Measurements from ENCODE around the gene PHACTR3. TPM values are rescaled to one million over a fixed set of nuclear protein-coding genes. Genes with fewer than 3 reads are reported as not detected.

Gene PHACTR3
- total and polyA plus RNA-seq, 10 donors, result 1.4 to 15.0 (median 8.6) TPM

DNA sequence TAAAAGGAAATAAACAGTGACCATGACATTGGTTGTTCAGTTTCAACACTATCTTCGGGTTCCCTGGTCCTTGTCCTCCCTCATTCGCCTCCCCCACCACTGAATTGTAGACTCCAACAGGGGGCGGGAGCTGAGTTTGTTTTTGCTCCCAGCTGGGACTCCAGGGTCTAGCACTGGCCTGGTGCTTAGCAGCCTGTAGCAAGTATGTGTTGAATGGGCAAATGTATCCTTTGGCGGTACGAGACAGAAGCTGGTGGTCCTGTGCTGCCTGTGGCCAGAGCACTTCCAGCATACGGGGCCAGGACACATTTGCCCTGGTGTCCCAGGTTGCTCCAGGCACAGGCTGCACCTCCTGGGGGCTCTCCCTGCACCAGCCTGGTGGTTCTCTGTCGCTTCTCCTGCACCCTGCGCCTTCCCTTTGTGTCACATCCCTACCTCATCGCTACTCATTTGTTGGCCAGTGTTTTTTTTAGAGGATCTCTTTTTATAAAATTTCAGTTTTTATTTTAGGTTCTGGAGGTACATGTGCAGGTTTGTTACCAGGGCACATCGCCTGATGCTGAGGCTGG lies 40.1 kb downstream of the PHACTR3 start:
- Histone ChIP-seq H3K27ac (no peak overlapping the region), H3K4me3 (no peak overlapping the region), H3K4me1 (no peaks in the 10 kb centered on the region), H3K36me3 (no peaks in the 10 kb centered on the region), H3K9me3 (peaks cover 0 to 9% (median 0%) of the 10 kb centered on the region in 8 donors), H3K27me3 (replicated peaks in 1 of 7) (peaks cover 0 to 6% (median 0%) of the 10 kb centered on the region in 7 donors)
- intact Hi-C loops (cut with DNase I; ENCODE audit: low total_unique reads), result no loop called here
- TF ChIP-seq POLR2A (IDR thresholded peaks at IDR 0.05) (no peak), POLR2AphosphoS5 (IDR thresholded peaks at IDR 0.05) (no peak)
- TF ChIP-seq, protein P1, sequence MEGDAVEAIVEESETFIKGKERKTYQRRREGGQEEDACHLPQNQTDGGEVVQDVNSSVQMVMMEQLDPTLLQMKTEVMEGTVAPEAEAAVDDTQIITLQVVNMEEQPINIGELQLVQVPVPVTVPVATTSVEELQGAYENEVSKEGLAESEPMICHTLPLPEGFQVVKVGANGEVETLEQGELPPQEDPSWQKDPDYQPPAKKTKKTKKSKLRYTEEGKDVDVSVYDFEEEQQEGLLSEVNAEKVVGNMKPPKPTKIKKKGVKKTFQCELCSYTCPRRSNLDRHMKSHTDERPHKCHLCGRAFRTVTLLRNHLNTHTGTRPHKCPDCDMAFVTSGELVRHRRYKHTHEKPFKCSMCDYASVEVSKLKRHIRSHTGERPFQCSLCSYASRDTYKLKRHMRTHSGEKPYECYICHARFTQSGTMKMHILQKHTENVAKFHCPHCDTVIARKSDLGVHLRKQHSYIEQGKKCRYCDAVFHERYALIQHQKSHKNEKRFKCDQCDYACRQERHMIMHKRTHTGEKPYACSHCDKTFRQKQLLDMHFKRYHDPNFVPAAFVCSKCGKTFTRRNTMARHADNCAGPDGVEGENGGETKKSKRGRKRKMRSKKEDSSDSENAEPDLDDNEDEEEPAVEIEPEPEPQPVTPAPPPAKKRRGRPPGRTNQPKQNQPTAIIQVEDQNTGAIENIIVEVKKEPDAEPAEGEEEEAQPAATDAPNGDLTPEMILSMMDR (IDR thresholded peaks at IDR 0.05 in 8 of 11, conservative IDR thresholded peaks at IDR 0.05 in 3 of 11), result no peak
- WGBS, 5 donors, result 83 to 94% (median 89%) methylated on average over 10 of the region's 10 CpGs
- peak; percentile 51 for DNase-seq

DNA sequence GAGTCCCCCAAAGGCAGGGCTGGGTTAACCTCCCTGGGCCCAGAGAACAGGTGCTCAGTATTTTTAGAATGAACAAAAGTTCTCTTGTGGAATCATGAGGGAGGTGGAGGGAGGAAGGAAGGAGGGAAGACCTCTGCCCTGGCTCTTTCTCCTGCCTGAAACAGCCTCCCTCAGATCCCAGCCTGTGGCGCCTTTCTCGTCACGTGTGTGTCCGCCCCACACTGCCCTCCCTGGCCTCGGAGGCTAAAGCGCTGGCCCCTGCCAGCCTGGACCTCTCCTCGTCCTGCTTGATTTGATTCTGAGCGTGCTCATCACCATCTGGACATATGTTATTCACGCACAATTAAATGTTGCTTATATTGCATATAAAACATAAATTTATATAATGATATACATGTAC lies 40.9 kb downstream of the PHACTR3 start:
- Histone ChIP-seq H3K27ac (no peak overlapping the region), H3K36me3 (no peaks in the 10 kb centered on the region), H3K4me3 (no peak overlapping the region), H3K9me3 (peaks cover 0 to 9% (median 0%) of the 10 kb centered on the region in 8 donors), H3K27me3 (replicated peaks in 1 of 7) (peaks cover 0 to 6% (median 0%) of the 10 kb centered on the region in 7 donors), H3K4me1 (no peaks in the 10 kb centered on the region)
- TF ChIP-seq, protein P1 (IDR thresholded peaks at IDR 0.05 in 8 of 11, conservative IDR thresholded peaks at IDR 0.05 in 3 of 11), result no peak
- TF ChIP-seq POLR2AphosphoS5 (IDR thresholded peaks at IDR 0.05) (no peak), POLR2A (IDR thresholded peaks at IDR 0.05) (no peak)
- peak; percentile 66 for DNase-seq
- 76 to 87% (median 81%) methylated on average over 9 of the region's 9 CpGs for WGBS, 5 donors
- intact Hi-C loops (cut with DNase I; ENCODE audit: low total_unique reads), result no loop called here

DNA sequence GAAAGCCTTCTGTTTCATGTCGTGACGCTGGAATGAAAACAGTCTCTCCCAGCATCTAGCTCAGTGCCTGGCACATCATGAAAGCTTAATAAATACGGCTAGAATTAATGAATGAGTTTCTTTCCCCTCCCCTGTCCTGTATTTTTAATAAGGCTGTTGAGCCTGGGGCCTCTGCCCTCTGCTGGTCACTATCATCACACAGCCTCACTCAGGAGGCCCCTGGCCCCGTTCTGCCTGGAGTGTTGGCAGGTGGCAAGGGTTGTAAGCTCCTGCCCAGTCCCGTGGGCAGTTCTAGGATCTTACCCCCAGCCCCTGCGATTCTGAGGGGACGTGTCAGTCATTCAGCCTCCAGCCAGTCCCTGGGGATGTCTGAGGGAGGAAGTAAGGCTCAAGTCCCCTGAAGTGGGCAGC lies 41.4 kb downstream of the PHACTR3 start:
- no peak overlapping the region for H3K27ac ChIP-seq
- TF ChIP-seq POLR2A (IDR thresholded peaks at IDR 0.05) (no peak), POLR2AphosphoS5 (IDR thresholded peaks at IDR 0.05) (no peak)
- TF ChIP-seq, protein P1 (IDR thresholded peaks at IDR 0.05 in 8 of 11, conservative IDR thresholded peaks at IDR 0.05 in 3 of 11), result peak in 2 of 11 experiments; percentile 8 to 21
- intact Hi-C loops (cut with DNase I; ENCODE audit: low total_unique reads), result no loop called here
- no peak overlapping the region for H3K4me3 ChIP-seq
- H3K9me3 ChIP-seq, result peaks cover 0 to 9% (median 0%) of the 10 kb centered on the region in 8 donors
- H3K27me3 ChIP-seq (replicated peaks in 1 of 7), result peaks cover 0 to 6% (median 0%) of the 10 kb centered on the region in 7 donors
- WGBS, 5 donors, result 52 to 71% (median 57%) methylated on average over 7 of the region's 7 CpGs
- H3K4me1 ChIP-seq, result no peaks in the 10 kb centered on the region
- peak; percentile 33 for DNase-seq
- no peaks in the 10 kb centered on the region for H3K36me3 ChIP-seq

DNA sequence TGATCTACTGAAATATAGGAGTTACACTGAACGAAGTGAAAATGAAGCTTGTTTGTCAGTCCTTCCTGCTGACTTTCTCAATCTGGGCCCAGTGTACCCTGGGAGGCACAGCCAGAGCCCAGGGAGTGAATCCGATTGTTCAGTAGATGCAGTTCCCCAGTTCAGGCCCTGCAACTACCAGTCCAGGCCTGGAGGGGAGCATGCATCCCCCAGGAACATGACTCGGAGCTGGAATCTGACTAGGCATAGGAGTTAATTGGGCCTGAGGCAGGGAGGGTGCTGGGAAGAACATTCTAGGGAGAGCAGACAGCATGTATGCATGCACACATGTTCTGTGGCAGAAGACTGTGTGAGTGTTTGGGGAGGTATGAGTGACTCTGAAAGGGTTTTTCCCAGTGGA lies 42.1 kb downstream of the PHACTR3 start:
- peak; percentile 39 for DNase-seq
- intact Hi-C loops (cut with DNase I; ENCODE audit: low total_unique reads), result no loop called here
- WGBS, 5 donors, result 66 to 84% (median 75%) methylated on average over 3 of the region's 3 CpGs

More for the DNA sequence above, 42.1 kb downstream of the PHACTR3 start:
- Histone ChIP-seq H3K27me3 (replicated peaks in 1 of 7) (peaks cover 0 to 6% (median 0%) of the 10 kb centered on the region in 7 donors), H3K9me3 (peaks cover 0 to 9% (median 0%) of the 10 kb centered on the region in 8 donors), H3K36me3 (no peaks in the 10 kb centered on the region), H3K4me3 (no peak overlapping the region), H3K4me1 (no peaks in the 10 kb centered on the region), H3K27ac (no peak overlapping the region)
- TF ChIP-seq POLR2A (IDR thresholded peaks at IDR 0.05) (no peak), POLR2AphosphoS5 (IDR thresholded peaks at IDR 0.05) (no peak)
- TF ChIP-seq, protein P1 (IDR thresholded peaks at IDR 0.05 in 8 of 11, conservative IDR thresholded peaks at IDR 0.05 in 3 of 11), result no peak

Data from spleen (tissue), 11 donors.